GM12891 (cell line): ENCODE data around the gene TBC1D22A.

Experiments
- POLR2A ChIP-seq: IDR thresholded peaks from 2 replicates; pipeline ENCODE4 v1.6.1; 2011; ENCODE audit warnings: low read depth, low read length, control low read depth
- POLR2AphosphoS5 ChIP-seq: IDR thresholded peaks from 2 replicates; pipeline ENCODE4 v1.6.1; 2011; ENCODE audit warnings: low read depth, low read length, control low read depth
- POU2F2 ChIP-seq: IDR thresholded peaks from 2 replicates; pipeline ENCODE4 v1.6.1; 2011; ENCODE audit warnings: low read depth, mild to moderate bottlenecking, control low read depth, low read length, moderate library complexity
- SPI1 ChIP-seq: IDR thresholded peaks from 2 replicates; pipeline ENCODE4 v1.6.1; 2011; ENCODE audit warnings: low read depth, low read length, control low read depth
- TAF1 ChIP-seq: IDR thresholded peaks from 2 replicates; pipeline ENCODE4 v1.6.1; 2011; ENCODE audit warnings: low read depth, low read length, control low read depth

- TF ChIP-seq POLR2A (no peak), POU2F2 (no peak), SPI1 (no peak), TAF1 (no peak), POLR2AphosphoS5 (no peak)
Observed at GRCh38 chr22:47159592-47159991, 397.1 kb downstream of the TBC1D22A start.
